ENCODE measurements around the gene ABCG5.

Gene ABCG5

DNA sequence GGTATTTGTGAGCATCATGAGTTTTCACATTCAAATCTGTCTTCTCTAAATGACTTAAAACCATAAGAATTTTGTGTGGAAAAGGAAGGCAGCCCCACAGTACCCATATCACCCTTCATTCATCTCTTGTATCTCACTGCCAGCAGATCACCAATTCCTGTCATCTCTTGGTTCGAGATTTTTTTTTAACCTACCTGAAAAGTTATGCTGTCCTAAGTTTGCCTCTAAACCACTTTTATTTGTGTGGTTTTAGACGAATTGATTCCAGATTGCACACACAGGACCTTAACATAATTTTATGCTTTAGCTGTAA lies 32.0 kb downstream of the ABCG5 start:
- no peak for DNase-seq (ENCODE audit: low read depth)

DNA sequence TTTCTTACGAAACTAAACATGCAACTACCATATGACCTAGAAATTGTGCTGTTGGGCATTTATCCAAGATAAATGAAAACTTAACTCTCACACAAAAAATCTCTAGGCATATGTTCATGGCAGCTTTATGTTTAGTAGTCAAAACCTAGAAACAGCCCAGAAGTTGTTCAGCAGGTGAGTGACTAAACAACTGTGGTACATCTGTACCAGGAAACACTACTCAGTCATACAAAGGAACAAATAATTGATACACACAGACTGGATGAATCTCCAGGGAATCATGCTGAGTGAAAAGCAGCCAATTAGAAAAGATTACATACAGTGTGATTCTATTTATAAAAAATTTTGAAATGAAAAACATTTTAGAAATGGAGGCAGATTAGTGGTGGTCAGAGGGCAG lies 35.5 kb downstream of the ABCG5 start:
- no peak for DNase-seq (ENCODE audit: low read depth)

DNA sequence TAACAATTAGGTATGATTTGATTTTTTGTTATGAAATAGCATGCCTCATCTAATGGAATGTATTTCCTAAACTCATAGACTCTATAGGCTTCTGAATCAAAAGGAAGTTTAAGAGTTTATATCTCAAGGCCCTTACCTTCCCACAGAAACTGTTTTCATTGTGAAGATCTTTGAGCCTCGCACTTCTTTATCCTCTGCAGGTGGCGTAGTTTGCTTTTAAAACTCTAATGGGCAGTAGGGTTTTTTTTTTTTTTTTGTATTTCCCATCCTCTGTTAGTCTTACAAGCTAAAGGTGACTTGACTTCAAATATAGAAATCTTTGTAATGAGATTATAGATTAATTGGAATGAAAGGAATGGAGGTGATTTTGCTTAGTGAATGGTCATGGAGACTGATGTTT lies 36.5 kb downstream of the ABCG5 start:
- no peak for DNase-seq (ENCODE audit: low read depth)

- DNase-seq (ENCODE audit: low read depth) = no peak
These were observed 37.7 kb downstream of the ABCG5 start for GRCh38 chr2:43800894-43801293.

- no peak for DNase-seq (ENCODE audit: low read depth)
These were observed 40.3 kb downstream of the ABCG5 start for GRCh38 chr2:43798300-43798699.

DNA sequence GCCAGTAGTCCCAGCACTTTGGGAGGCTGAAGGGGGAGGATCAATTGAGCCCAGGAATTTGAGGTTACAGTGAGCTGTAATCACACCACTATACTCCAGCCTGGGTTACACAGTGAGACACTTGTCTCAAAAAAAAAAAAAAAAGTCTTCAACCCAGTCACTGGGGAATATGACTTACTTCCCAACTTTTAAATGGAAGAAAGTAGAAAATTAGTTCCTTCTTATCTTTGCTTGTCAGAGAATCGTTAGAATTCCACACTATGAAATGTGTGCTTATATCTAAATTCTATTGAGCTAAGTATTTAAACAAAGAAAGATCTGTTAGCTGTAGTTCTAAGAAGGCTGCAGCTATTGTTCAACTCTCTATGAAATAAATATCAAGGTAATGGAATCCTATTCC lies 42.4 kb downstream of the ABCG5 start:
- DNase-seq (ENCODE audit: low read depth) = no peak

- DNase-seq (ENCODE audit: low read depth) = no peak
These were observed 43.7 kb downstream of the ABCG5 start for GRCh38 chr2:43794956-43795355.

- DNase-seq (ENCODE audit: low read depth) = no peak
These were observed 46.0 kb downstream of the ABCG5 start for GRCh38 chr2:43792653-43793052.

- no peak for DNase-seq (ENCODE audit: low read depth)
These were observed 47.4 kb downstream of the ABCG5 start for GRCh38 chr2:43791035-43791765.

DNA sequence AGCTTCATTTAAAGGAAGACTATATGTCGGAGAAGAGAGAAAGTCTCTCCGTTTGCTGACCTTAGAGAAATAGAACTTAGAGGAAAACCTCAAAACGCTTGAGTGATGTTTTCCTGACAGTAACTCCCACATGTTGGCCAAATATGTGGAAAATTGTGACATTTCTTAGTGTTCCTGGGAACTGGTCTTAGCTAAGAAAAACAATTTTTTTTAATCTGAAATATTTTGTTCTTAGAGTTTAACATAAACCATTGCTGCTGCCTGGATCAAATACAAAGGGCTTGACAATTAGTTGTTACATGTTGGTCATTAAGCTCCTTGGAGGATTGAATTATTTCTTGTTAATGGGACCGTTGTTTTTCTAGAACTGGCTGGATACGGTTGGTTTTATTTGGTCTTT lies 48.5 kb downstream of the ABCG5 start:
- no peak for DNase-seq (ENCODE audit: low read depth)

GRCh38 chr2:43788646-43789045 lies 50.0 kb downstream of the ABCG5 start:
- DNase-seq (ENCODE audit: low read depth) = no peak

DNA sequence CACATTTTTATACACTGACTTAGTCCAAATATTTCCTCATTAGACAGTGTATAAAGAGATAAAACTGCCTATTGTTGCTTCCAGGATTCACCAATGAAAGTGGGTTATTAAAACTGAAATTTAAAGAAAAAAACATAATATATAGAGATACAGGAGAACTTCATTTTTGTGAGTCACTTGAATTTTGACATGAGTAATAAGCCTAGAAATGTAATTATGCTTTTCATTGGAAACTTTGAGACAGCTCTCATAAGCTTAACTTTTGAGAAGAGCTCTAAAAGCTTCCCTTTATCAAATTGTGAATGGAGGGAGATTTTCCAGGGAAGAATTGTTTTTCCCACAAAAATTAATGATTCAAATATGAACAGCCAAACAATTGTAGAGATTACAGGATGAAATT lies 50.7 kb downstream of the ABCG5 start:
- no peak for DNase-seq (ENCODE audit: low read depth)

- DNase-seq (ENCODE audit: low read depth) = no peak
These were observed 60.4 kb downstream of the ABCG5 start for GRCh38 chr2:43778233-43778632.

DNA sequence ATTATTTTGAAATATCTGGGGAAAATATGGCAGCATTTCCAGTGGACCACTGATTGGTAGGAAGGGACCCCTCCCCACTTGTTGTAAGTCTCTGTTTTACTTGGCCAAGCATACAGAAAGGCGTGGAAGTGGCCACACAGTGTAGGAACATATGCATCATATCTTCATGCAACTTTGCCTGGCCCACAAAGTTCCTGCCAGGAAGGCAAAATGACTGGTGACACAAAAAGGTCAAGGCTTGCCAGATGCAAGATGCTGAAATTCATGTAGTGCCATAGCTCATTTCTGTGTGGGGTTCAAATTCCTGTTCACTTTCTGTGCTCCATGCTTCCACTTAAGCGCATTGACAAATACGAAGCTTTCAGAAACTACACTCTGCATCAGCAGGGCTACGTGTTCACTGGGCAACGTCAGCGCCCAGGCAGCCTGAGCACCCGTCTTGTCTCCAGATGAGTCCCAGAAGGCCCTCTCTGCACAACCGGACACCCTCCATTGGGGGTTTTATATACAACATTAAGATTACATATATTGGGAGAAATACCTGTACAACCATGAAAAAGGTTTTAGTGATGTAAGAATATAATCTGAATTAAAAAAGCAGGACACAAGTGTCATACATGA lies 61.2 kb downstream of the ABCG5 start:
- DNase-seq (ENCODE audit: low read depth) = no peak

DNA sequence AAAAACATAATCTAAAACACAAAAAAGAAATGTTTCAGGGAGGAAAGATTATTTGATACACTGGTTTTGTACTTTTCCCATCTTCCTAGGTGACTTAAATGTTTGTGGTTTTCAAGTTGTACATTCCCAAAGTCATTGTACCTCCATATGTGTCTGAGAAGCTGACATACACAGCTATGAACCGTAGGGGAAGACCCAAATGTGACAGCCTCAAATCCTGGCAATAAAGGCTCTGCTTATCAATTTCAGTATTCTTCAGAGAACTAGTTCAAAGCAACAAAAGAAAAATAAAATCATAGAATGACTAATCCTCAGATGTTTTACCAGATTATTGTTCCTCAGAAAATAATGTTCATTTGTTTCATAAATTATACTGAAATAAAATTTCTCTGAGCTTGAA lies 62.3 kb downstream of the ABCG5 start:
- DNase-seq (ENCODE audit: low read depth) = no peak

GRCh38 chr2:43774617-43775016 lies 64.0 kb downstream of the ABCG5 start:
- no peak for DNase-seq (ENCODE audit: low read depth)

DNA sequence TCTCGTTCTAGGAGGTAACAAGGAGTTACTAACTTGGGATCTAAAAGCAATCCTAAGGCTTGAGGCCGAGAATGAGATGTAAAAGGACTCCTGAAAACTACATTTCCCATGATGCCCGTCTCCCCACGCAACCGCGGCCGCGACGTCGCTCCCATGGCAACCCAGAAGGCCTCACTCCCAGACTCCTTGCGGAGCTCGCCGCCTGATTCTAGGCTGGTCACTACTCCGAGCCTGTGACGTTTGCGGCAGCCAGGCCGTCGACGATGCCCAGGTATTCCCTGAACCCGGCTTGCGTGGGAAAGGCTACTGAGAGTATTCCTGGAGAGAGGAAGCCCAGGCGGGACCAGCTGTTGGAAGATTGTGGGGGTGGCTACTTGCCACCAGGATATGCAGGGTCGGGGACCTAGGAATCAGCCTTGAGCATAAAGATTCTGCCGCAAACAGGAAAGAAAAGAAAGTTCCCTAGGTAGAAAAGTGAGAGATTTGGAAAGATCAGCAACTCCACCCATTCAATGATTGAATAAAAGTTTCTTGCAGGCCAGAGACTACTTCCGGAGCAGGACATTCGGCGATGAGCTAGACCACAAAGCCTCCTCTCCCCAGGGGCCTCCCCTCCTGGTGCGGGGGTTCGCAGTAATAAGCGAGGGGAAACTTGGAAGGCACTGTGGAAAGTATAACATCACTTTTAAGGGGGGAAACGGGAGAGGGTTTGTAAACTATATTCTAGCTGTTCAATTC lies 64.6 kb downstream of the ABCG5 start, which contains the start of gene DYNC2LI1:
DYNC2LI1 (plus strand) TSS at position 164 of the 738 bp plus-strand sequence; CDS start at position 264, 100 bp downstream.
- peak; percentile 65 for DNase-seq (ENCODE audit: low read depth)

DNA sequence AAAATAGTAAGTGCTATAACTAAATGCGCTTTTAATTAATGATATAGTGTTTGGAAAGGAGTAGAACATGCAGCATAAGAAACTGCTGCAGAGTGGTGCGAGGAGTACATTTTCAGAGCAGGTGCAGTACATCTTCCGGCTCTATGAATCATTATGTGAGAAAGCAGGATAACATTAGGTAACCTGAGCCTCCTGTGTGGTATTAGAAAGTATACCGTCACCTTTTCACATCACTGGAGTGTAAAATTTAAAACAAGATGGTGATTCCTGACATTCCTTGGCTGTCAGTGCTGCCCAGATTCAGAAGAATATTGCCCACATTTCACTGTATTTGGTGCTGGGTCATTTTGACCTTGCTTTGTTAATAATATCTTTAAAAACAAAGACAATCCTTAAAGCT lies 72.6 kb downstream of the ABCG5 start:
- no peak for DNase-seq (ENCODE audit: low read depth)

DNA sequence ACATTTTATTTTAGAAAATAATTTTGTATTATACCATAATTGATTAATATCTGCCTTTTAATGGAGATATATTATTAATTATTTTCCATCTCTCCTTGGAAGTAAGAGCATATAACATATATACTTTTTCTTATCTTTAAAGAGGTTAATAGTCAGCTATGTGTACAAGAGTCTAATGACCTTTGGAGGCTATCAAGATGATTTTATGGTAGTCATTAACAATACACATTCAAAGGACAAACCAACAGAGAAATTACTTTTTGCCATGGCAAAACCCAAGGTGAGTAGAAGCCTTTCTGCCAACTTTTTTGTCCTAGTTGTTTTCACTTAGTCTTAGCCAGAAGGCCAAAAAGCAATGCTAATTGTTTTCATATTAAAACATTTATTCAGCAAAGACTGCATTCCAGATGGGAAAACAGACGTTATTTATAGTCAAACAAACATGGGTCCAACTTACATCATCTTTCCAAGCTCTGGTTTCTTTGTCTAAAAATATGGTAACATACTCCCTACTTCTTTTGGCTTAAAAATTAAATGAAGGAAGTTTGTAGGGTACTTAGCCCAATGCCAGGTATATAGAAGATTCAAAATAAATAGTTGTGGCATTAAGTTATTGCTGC lies 74.4 kb downstream of the ABCG5 start:
- DNase-seq (ENCODE audit: low read depth) = no peak

- DNase-seq (ENCODE audit: low read depth) = no peak
These were observed 75.5 kb downstream of the ABCG5 start for GRCh38 chr2:43763091-43763490.

Data from stimulated activated CD8-positive, alpha-beta memory T cell treated with anti-CD3 and anti-CD28 coated beads, Interleukin-7, amount 100 ng/mL, for 24 hours (primary cell).